ENCODE measurements around the gene WHRN. TPM values are rescaled to one million over a fixed set of nuclear protein-coding genes. Genes with fewer than 3 reads are reported as not detected.

Gene WHRN
- total and polyA plus RNA-seq, 4 donors, result 4.4 to 26.8 (median 16.8) TPM

GRCh38 chr9:114518120-114518519 is 12.8 kb upstream of the WHRN start:
- Histone ChIP-seq H3K27ac (ENCODE audit: low read depth, low read length) (no peak overlapping the region), H3K4me1 (ENCODE audit: control insufficient read depth, insufficient read depth, low read length) (peaks cover 4% of the 10 kb centered on the region), H3K36me3 (ENCODE audit: control insufficient read depth, insufficient read depth, low read length) (no peaks in the 10 kb centered on the region), H3K27me3 (ENCODE audit: control insufficient read depth, insufficient read depth, low read length) (no peaks in the 10 kb centered on the region), H3K4me3 (ENCODE audit: low read depth, low read length) (no peak overlapping the region), H3K9me3 (ENCODE audit: control insufficient read depth, insufficient read depth, low read length) (no peaks in the 10 kb centered on the region)
- WGBS (ENCODE audit: insufficient coverage), result 100% methylated on average over 1 of the region's 1 CpG
- no peak for DNase-seq (ENCODE audit: low read depth in 4 of 6, low spot score in 6 of 6)

DNA sequence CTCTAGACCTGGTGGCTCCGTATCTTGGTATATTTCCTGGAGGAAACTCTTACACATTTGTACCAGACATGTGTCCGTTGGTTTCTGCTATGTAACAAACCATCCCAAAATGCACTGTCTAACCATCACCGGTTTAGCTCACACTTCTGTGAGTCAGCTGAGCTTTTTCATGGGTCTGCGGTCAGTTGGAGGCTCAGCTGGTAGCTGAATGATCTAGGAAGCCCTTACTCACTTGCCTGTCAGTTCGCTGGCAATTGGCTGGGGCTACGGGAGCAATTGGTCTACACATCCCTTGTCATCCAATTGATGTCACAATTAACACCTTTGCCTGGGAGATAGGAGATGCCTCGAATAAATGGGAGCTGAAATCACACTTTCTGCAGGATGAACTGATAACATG is 11.6 kb upstream of the WHRN start:
- H3K36me3 ChIP-seq (ENCODE audit: control insufficient read depth, insufficient read depth, low read length), result no peaks in the 10 kb centered on the region
- no peak overlapping the region for H3K27ac ChIP-seq (ENCODE audit: low read depth, low read length)
- no peaks in the 10 kb centered on the region for H3K4me1 ChIP-seq (ENCODE audit: control insufficient read depth, insufficient read depth, low read length)
- no peaks in the 10 kb centered on the region for H3K9me3 ChIP-seq (ENCODE audit: control insufficient read depth, insufficient read depth, low read length)
- WGBS (ENCODE audit: insufficient coverage), result 69% methylated on average over 3 of the region's 7 CpGs
- no peak for DNase-seq (ENCODE audit: low read depth in 4 of 6, low spot score in 6 of 6)
- no peaks in the 10 kb centered on the region for H3K27me3 ChIP-seq (ENCODE audit: control insufficient read depth, insufficient read depth, low read length)
- H3K4me3 ChIP-seq (ENCODE audit: low read depth, low read length), result no peak overlapping the region

GRCh38 chr9:114515528-114515927 is 10.3 kb upstream of the WHRN start:
- no peak overlapping the region for H3K27ac ChIP-seq (ENCODE audit: low read depth, low read length)
- 67% methylated on average over 1 of the region's 3 CpGs for WGBS (ENCODE audit: insufficient coverage)

GRCh38 chr9:114513959-114514267 is 8.6 kb upstream of the WHRN start:
- WGBS (ENCODE audit: insufficient coverage), result 67% methylated on average over 1 of the region's 1 CpG
- peak in 1 of 6 donors; percentile 34 for DNase-seq (ENCODE audit: low read depth in 4 of 6, low spot score in 6 of 6)
- no peak overlapping the region for H3K27ac ChIP-seq (ENCODE audit: low read depth, low read length)
- H3K9me3 ChIP-seq (ENCODE audit: control insufficient read depth, insufficient read depth, low read length), result no peaks in the 10 kb centered on the region
- H3K4me3 ChIP-seq (ENCODE audit: low read depth, low read length), result no peak overlapping the region
- no peaks in the 10 kb centered on the region for H3K27me3 ChIP-seq (ENCODE audit: control insufficient read depth, insufficient read depth, low read length)
- H3K36me3 ChIP-seq (ENCODE audit: control insufficient read depth, insufficient read depth, low read length), result no peaks in the 10 kb centered on the region
- no peaks in the 10 kb centered on the region for H3K4me1 ChIP-seq (ENCODE audit: control insufficient read depth, insufficient read depth, low read length)

More at GRCh38 chr9:114515528-114515927, 10.3 kb upstream of the WHRN start:
- no peak for DNase-seq (ENCODE audit: low read depth in 4 of 6, low spot score in 6 of 6)
- Histone ChIP-seq H3K4me1 (ENCODE audit: control insufficient read depth, insufficient read depth, low read length) (no peaks in the 10 kb centered on the region), H3K9me3 (ENCODE audit: control insufficient read depth, insufficient read depth, low read length) (no peaks in the 10 kb centered on the region), H3K36me3 (ENCODE audit: control insufficient read depth, insufficient read depth, low read length) (no peaks in the 10 kb centered on the region), H3K4me3 (ENCODE audit: low read depth, low read length) (no peak overlapping the region), H3K27me3 (ENCODE audit: control insufficient read depth, insufficient read depth, low read length) (no peaks in the 10 kb centered on the region)

- peaks cover 3% of the 10 kb centered on the region for H3K27me3 ChIP-seq (ENCODE audit: control insufficient read depth, insufficient read depth, low read length)
- H3K4me3 ChIP-seq (ENCODE audit: low read depth, low read length), result no peak overlapping the region
- H3K9me3 ChIP-seq (ENCODE audit: control insufficient read depth, insufficient read depth, low read length), result no peaks in the 10 kb centered on the region
- H3K4me1 ChIP-seq (ENCODE audit: control insufficient read depth, insufficient read depth, low read length), result no peaks in the 10 kb centered on the region
- DNase-seq (ENCODE audit: low read depth in 4 of 6, low spot score in 6 of 6), result no peak
- WGBS (ENCODE audit: insufficient coverage), result 79% methylated on average over 7 of the region's 10 CpGs
- H3K27ac ChIP-seq (ENCODE audit: low read depth, low read length), result no peak overlapping the region
- H3K36me3 ChIP-seq (ENCODE audit: control insufficient read depth, insufficient read depth, low read length), result no peaks in the 10 kb centered on the region
These were observed 8.0 kb upstream of the WHRN start for GRCh38 chr9:114513055-114513958.

DNA sequence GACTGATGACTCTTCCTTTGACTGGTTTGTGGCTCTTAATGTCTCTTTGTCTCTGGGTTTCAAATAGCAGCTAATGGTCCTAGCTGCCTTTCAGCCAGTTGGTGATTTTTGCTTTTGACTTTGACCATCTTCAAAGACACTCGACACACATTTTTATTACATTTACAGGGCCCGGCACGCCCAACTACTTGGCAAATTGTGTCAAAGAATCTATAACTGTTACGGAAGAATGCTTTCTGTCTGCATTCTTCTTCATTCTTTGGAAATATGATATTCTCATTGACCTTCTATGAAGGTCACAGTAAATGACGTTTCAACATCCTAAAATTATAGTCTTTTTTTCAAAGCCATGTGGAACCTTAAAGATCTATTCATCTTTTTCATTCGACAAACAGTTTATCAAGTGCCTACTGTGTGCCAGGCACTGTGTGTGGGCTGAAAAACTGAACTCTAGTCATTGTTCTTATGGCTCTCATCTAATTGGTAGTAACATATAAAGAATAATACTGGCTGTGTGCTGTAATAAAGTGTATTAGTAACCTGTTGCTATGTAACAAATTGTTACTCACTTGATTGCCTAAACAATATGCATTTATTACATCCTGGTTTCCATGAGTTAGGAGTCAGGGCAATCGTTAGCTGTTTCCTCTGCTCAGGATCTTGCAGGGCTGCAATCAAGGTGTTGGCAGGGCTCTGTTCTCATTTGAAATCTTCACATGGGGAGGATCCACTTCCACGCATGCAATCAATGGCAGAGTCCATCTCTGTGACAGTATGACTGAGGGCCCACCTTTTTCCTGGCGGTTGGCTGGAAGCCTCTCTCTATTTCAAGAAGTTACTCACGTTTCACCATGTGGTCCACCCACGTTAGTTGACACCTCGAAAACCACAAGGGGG is 7.0 kb upstream of the WHRN start:
- 50% methylated on average over 3 of the region's 12 CpGs for WGBS (ENCODE audit: insufficient coverage)
- Histone ChIP-seq H3K4me1 (ENCODE audit: control insufficient read depth, insufficient read depth, low read length) (no peaks in the 10 kb centered on the region), H3K27me3 (ENCODE audit: control insufficient read depth, insufficient read depth, low read length) (peaks cover 3% of the 10 kb centered on the region), H3K9me3 (ENCODE audit: control insufficient read depth, insufficient read depth, low read length) (no peaks in the 10 kb centered on the region), H3K27ac (ENCODE audit: low read depth, low read length) (no peak overlapping the region), H3K36me3 (ENCODE audit: control insufficient read depth, insufficient read depth, low read length) (no peaks in the 10 kb centered on the region), H3K4me3 (ENCODE audit: low read depth, low read length) (no peak overlapping the region)
- no peak for DNase-seq (ENCODE audit: low read depth in 4 of 6, low spot score in 6 of 6)

DNA sequence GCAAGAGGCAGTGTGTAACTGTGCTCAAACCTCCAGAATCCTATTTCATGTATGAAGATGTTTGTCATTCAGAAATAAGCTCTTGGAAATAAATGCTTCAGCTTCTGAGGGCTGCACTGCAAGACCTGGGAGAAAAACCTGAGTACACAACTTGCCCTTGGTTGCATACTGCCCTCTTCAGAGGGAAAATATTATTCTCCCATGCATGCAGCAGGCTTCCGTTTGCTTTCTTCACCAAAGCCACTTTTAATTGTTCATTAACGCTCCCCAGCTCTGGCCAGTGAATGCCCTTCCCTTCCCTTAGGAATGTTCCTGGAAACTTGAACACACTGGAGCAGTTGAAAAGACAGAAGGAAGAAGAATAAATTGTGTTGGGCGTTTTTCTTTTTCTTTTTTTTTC is 2.5 kb upstream of the WHRN start:
- Histone ChIP-seq H3K9me3 (ENCODE audit: control insufficient read depth, insufficient read depth, low read length) (no peaks in the 10 kb centered on the region), H3K36me3 (ENCODE audit: control insufficient read depth, insufficient read depth, low read length) (no peaks in the 10 kb centered on the region), H3K4me1 (ENCODE audit: control insufficient read depth, insufficient read depth, low read length) (peaks cover 21% of the 10 kb centered on the region), H3K27ac (ENCODE audit: low read depth, low read length) (no peak overlapping the region), H3K4me3 (ENCODE audit: low read depth, low read length) (no peak overlapping the region), H3K27me3 (ENCODE audit: control insufficient read depth, insufficient read depth, low read length) (peaks cover 23% of the 10 kb centered on the region)
- WGBS (ENCODE audit: insufficient coverage), result no CpG with 5 or more reads among the region's 3 CpGs
- DNase-seq (ENCODE audit: low read depth in 4 of 6, low spot score in 6 of 6), result no peak

DNA sequence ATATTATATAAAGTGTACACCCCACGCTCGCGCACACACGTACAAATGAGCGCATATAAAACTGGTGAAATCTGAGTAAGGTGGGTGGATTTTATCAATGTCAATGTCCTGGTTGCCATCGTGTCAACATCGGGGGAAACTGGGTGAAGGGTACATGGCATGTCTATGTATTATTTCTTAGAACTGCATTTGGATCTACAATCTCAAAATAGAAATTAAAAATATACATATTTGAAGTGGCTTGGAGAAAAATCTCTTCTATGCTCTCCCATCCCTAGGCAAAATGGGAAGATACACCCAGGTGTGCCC is 763 bp upstream of the WHRN start:
- Histone ChIP-seq H3K9me3 (ENCODE audit: control insufficient read depth, insufficient read depth, low read length) (no peaks in the 10 kb centered on the region), H3K27me3 (ENCODE audit: control insufficient read depth, insufficient read depth, low read length) (peaks cover 23% of the 10 kb centered on the region), H3K4me3 (ENCODE audit: low read depth, low read length) (peak overlapping the region; percentile 70), H3K27ac (ENCODE audit: low read depth, low read length) (no peak overlapping the region), H3K36me3 (ENCODE audit: control insufficient read depth, insufficient read depth, low read length) (no peaks in the 10 kb centered on the region), H3K4me1 (ENCODE audit: control insufficient read depth, insufficient read depth, low read length) (peaks cover 31% of the 10 kb centered on the region)
- WGBS (ENCODE audit: insufficient coverage), result 60% methylated on average over 4 of the region's 7 CpGs
- no peak for DNase-seq (ENCODE audit: low read depth in 4 of 6, low spot score in 6 of 6)

DNA sequence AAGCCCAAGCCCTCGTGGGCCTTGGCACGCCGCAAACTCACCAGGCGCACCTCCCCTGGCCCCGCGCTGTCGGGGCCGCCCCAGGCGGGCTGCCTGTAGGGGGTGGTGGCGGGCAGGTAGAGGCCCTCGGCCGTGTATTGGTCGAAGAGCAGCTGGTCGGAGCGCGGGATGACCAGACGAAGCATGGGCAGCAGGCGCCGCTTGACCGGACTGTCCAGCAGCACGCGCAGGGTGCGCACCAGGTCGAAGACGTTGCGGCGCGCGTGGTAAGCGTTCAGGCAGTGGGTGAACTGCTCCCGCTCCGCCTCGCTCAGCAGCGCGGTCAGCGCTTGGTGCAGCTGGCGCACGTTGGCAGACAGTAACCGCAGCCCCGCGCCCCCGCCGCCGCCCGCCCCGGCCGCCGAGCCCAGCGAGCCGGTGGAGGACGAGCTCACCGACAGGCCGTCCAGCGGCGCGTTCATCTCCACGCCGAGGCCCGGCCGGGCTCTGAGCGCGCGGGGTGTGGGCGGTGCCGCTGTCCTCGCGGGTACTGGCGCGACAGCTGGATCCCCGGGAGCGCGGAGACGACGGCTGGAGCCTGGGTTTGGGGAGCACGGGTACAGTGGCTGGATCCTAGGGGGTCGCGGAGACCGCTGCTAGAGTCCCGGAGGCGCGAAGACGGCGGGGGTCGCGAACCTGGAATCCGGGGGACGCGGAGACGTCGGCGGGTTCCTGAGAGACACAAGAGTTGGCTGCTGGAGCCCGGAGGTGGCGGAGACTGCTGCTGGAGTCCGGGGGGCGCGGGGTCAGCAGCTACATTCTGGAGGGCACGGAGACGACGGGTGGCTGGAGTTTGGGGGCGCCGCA is 709 bp downstream of the WHRN start:
- WGBS (ENCODE audit: insufficient coverage), result 2% methylated on average over 101 of the region's 101 CpGs
- Histone ChIP-seq H3K27me3 (ENCODE audit: control insufficient read depth, insufficient read depth, low read length) (peaks cover 23% of the 10 kb centered on the region), H3K36me3 (ENCODE audit: control insufficient read depth, insufficient read depth, low read length) (no peaks in the 10 kb centered on the region), H3K4me1 (ENCODE audit: control insufficient read depth, insufficient read depth, low read length) (peaks cover 40% of the 10 kb centered on the region), H3K27ac (ENCODE audit: low read depth, low read length) (peak overlapping the region; percentile 86), H3K4me3 (ENCODE audit: low read depth, low read length) (peak overlapping the region; percentile 70), H3K9me3 (ENCODE audit: control insufficient read depth, insufficient read depth, low read length) (no peaks in the 10 kb centered on the region)
- DNase-seq (ENCODE audit: low read depth in 4 of 6, low spot score in 6 of 6), result peak in 2 of 6 donors; percentile 43 to 61

Data from spinal cord (tissue), 10 donors.